ENCODE results near the gene TRIM2.

GRCh38 chr4:153229545-153229944 is 25.3 kb downstream of the TRIM2 start:
- TF ChIP-seq CTCF (conservative IDR thresholded peaks at IDR 0.05) = no peak
- no peak for TF ChIP-seq EZH2 (IDR thresholded peaks at IDR 0.05; ENCODE audit: low read depth)

All from PC-9 (cell line).